ENCODE data around the gene TAC4.
A peak's percentile ranks its signal among the peaks of the same experiment; 100 is the strongest.

The TAC4 gene, protein sequence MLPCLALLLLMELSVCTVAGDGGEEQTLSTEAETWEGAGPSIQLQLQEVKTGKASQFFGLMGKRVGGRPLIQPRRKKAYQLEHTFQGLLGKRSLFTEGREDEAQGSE

DNA sequence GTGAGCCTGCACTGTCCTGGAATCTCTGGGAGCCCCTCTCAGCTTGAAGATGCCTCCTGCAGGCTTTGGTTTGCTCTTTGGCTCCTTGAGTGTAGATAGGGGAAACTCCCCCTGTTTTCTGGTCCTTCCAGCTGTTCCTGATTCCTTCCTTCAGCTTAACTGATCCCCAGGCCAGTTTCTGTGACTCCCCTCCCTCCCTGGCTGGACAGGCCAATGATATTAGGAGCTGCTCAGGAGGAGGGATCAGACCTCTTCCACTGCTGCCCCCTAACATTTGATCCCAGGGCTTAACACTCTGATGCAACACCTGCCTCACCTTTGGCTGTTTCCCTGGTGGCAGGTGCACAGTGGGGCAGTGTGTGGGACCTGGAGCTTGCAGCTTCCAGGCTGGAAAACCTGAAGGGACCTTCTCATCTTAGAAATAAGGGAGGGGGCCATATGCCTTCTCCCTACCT, at the start of gene TAC4:
Gene TAC4 (minus strand): TSS at position 51 of the 455 bp plus-strand sequence. CDS start 52 bp downstream, outside the sequence.
- DNase-seq (ENCODE audit: low read depth): no peak

DNA sequence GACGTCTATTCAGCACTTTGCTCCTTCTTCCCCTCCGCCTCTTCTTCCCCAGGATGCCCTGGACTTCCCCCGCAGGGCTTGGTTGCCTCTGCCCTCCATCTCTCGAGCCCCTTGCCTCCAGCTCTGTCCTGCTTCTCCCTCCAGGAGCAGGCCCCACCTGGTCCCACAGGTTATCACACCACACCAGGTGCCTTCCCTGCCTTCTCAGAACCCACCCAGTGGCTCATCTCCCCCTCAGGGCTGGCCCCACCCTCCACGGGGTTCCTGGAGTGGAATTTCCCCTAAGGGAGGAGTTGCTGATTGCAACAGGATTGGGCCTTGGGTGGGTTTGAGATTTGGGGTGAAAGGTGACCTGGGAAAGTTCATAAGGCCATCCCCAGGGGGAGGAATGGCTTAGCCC, 49.0 kb upstream of the TAC4 start:
- no peak for DNase-seq (ENCODE audit: low read depth)

DNA sequence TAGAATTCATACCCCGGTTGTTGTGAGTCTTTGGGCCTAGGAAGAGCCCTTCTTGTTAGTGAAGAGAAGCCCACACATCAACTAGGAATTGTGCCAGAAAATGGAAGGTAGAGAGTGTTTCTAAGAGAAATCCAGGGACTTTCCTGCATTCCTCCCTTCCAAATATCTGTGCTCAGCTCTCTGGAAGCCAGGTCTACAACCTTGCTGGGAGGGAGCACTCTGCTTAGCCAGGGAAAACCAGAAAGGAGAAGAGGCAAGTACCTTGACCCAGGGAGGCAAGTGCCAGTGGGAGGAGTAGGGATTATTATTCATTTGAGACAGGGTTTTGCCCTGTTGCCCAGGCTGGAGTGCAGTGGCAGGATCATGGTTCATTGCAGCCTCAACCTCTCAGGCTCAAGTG, 48.4 kb upstream of the TAC4 start:
- DNase-seq (ENCODE audit: low read depth): no peak

DNA sequence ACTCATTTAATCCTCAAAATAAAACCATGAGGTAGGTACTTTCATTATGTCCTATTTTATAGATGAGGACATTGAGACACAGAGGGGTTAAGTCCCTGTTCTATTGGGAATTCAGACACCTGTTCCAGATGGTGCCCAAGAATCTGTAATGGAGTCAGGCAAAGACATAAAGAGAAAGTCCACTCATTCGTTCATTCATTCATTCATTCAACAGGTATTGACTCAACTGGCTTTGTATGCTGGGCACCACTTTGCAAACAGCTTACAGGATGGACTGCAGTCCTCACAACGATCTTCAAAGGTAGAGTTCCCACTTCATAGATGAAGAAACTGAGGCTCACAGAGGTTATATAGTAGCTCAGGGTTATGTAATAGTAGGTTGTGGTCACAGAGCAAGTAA, 47.9 kb upstream of the TAC4 start:
- no peak for DNase-seq (ENCODE audit: low read depth)

DNA sequence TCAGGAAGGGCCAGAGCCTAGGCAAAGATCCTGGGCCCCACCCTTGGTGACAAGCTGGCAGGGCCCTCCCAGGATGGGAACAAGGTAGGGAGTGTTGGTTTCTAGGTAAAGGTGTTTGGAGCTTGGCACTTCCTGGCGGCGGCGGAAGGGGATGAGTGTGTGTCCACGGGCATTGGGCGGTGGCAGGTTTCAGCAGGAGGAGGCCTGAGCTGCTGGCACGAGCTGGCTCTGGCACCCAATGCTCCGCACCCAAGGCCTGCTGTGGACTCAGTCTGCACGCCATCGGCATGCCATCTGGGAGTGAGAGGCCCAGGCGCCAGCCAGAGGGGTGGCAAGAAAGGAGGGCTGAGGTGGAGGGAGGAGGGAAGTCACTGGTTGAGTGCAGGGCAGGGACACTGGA, 46.9 kb upstream of the TAC4 start:
- no peak for DNase-seq (ENCODE audit: low read depth)

DNA sequence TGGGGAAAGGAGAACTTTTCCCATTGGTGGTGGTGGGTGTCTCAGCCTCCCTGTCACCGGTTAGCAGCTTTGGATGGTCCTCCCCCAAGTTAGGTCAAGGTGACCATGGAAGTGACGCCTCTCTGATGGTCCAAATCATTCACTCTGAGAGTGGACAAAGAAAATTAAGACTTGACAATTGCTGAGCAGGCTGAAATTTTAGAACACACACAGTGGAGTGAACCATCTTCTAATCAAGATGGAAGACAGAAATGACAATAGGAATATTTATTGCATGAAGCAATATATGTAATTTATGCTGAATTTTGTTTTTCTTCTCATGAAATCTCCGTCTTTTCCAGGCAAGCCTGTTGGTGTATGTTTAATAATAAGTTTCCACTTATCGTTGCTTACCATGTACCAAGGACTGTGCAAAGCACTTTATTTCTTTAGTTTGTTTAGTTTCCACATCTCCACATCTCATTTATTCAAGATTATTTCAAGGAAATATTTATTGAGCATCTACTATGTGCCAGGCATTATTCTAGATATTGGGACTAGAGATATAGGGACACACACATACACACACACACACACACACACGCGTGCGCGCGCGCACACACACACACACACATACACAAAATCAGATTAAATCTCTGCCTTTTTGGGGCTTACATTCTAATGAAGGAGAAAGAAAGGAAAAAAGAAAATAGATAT, 44.0 kb upstream of the TAC4 start:
- DNase-seq (ENCODE audit: low read depth): no peak

DNA sequence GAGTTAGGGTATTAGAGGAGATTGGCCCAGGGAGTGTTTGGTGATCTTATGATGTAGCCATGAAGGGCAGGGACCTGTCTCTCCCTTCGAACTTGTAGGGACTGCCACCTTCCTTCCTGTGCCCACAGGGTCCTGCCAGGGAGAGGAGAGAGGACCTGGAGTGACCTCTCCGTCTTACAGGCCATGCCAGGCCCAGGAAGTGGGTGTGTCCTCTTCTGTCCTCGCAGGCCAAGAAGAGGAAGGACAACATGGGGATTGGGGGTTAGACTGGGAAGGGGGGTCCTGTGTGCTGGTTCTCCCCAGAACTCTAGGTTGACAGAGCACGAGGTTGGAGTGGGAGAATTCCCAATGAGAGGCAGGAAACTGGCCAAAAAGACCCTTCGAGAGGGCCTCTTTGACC, 43.4 kb upstream of the TAC4 start:
- DNase-seq (ENCODE audit: low read depth): no peak

DNA sequence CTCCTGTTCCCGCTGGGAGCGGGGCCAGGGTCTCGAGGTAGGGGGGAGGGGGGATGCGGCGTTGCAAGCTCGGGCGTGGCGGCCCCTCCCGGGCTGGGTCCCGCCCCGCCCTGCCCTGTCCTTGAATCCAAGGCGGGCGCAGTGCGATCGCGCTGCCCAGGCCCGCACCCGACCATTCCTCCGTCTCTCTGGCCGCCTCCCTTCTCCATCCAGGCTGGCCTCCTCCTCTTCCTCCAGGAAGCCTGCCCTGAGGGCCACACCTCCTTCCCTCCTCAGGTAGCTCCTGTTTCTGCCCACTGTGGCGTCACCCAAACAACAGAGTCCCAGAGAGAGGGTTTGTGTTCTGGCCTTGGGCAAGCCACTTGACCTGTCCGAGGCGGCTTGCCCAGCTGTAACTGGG, 43.0 kb upstream of the TAC4 start:
- no peak for DNase-seq (ENCODE audit: low read depth)

DNA sequence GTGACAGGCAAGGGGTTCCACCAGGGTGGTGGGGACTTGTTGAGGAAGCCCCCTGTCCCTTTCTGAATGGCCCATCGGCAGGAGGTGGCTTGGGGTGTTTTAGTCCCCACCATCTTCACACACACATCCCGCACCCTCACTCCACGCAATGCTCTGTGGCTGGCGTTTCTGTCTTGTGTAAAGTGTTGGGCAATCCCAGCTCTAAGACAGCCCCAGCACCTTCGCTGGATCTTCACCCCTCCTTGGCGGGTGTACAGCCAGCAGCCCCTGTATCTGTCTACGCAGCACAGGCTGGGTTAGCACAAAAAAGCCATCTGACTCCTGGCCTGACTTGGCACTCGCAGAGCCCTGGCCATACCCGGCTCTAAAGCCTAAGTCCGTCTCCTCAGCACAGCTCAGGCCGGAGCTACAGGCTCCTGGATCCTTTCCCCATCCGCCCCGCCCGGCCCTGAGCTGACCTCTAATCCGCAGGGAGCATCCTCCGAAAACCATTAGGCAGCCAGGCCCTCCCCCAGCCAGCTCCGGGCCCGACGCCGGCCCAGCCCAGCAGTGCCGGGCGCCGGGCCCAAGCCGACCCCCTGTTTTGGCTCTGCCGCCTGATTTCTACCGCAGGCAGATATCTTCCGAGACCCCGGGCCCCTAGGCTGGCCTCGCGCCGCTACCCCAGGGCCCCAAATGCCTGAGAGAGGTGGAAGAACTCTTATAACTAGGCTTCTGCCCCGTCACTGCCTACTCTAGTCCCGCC, 42.4 kb upstream of the TAC4 start:
- DNase-seq (ENCODE audit: low read depth): no peak

DNA sequence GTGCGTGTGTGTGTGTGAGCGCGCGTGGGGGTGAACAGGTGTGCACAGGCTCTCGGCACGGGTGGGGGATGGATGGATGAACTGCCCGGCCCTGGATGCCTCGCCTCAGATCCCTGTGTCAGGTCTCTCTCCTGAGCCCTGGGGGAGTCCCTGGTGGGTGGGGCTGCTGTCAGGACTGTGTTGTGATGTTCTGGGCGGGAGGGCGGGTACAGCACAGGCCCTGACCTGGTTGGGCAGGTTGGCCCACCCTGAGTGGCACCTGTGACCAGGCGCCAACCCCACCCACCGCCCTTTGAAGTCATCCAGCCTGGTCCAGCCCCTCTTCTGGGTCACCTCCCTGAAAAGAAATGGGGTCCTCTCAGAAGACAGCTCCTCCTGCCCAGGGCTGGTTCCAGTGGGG, 41.6 kb upstream of the TAC4 start:
- no peak for DNase-seq (ENCODE audit: low read depth)

DNA sequence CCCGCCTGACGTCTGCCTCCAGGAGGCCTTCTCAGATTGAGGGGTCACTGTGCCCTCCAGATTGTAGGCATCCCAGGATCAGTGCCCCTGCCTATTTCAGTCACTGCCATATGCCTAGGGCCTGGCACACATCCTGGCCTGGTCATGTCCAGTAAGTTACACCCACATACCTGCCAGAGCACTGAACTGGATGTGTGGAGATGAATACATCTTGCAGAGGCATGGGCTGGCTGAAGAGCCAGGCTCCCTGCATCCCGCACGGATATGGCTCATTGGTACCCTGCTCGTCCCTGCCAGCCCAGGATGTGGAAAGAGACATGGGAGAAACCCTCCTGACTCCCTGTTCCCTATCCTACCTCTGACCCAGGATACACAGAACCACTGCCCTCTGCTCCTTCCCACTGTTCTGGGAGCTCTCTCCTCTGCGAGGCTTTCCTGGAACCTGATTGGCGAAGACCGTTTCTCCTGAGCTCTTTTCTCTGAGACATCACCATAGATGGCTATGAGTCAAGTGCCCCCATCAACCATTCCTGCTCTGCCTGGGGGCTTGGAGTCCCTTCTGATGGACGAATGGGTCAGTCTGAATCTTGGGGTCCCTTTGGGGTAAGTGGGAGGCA, 40.0 kb upstream of the TAC4 start:
- no peak for DNase-seq (ENCODE audit: low read depth)

DNA sequence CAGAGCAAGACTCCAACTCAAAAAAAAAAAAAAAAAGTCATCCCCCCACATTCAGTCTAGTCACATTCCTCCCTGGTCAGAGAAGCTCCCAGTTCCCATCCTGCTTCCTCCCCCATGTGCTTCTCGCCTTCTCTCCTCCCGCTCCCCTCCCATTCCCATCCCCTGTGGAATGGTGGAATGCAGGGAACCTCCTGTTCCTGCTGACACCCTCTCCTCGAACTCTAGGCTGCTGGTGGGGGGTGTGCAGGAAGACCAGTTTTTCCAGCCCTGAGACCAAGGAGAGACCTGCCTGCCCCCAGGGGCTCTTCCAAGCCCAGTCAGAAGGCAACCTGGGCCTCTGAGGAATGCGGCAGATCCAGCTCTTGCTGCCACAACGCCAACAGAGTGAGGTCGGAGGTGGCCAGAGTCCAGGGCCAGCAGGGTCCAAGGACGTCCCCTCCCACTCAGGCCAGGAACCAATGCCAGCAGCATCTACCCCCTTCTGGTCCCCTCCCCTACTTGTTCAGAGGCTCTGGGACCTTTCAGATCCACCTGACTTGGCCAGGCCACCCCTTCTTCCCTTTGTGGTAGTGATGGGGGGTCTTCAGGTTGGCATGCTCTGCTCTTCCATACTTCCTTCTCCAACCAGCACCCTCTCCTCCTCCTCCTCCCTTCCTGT, 39.3 kb upstream of the TAC4 start:
- DNase-seq (ENCODE audit: low read depth): no peak

DNA sequence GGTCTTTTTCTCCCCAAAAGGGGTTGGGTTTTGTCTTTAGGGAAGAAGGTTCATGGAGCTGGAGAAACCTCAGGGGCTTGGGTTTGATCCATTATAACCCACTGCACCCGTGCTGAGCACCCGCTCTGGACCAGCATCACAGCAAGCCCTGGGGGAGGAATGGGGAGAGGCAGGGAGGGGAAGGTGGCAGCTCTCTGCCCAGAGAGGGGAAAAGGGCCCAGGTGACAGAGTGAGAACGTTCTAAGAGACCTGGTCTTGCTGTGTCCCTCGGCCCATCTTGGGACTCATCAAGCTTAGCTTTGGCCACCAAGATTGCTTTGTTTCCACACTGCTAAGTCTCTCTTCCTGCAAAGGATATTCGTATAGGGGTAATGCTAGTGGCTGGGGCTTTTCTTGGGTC, 38.2 kb upstream of the TAC4 start:
- DNase-seq (ENCODE audit: low read depth): no peak

DNA sequence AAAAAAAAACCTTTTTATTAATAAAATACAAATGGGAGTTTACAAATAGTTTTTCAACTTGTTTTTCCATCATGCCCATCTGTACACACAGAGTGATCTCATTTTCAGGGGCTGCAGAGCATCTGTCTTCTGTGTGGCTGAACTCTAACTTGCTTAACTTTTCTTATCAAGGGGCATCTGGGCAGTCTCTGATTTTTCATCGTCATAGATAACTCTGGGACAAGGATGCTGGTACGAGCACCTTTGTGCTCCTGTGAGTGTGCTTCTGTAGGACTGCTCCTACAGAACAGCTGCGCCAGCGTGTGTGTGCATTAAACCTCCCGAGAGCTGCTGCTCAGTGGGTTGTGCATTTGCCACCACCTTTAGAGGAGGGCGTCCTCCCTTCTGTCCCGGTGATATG, 34.6 kb upstream of the TAC4 start:
- DNase-seq (ENCODE audit: low read depth): no peak

DNA sequence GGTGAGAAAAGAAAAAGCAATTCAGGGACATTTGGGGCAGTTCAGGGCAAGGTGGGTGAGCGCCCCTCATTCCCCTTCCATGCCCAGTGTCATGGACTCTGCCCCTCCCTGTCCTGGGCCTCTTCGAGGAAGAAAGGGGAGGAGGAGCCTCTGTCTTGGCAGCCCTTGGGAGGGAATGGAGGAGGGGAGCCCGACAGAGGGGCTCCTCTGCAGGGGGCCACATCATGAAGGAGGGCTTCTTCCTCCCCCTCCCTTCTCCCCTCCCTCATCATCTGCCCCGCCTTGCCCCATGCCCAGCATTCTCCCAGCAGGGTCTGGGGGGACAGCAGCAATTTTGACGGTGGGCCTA, 33.2 kb upstream of the TAC4 start:
- DNase-seq (ENCODE audit: low read depth): no peak

DNA sequence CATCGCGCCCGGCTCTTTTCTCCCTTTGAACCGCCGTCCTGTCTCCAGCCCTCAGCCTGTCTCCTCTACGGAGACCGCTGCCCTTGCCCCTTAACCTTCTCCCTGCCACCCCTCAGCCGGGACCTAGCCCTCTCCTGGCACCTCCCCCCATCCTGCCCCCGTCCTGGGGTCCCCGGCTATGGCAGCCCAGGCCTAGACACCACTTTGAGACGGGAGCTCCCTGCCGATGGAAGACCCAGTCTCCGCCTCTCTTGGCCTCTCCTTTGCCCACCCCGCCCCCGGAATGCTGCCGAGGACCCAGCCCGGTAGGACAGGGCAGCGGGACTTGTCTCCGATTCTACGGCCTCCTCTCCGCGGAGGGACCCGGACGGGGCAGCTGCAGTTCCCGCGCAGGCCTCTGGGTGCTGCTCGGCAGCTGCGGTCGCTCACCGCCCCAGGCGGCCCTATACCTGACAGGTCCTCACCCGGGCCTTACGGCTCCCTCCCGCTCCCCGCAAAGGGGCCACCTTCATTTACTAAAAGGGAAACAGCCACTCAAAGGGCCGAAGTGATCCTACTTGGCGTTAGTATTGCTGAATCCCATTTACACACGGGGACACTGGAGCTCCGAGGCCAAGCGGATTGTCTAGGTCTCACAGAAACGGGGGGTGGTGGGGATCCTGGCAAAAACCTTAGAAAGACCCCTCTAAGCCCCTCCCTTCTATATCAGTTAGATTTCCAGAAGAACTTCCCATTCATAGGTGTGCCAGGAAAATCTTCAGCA, 32.6 kb upstream of the TAC4 start:
- peak; percentile 47 for DNase-seq (ENCODE audit: low read depth)

DNA sequence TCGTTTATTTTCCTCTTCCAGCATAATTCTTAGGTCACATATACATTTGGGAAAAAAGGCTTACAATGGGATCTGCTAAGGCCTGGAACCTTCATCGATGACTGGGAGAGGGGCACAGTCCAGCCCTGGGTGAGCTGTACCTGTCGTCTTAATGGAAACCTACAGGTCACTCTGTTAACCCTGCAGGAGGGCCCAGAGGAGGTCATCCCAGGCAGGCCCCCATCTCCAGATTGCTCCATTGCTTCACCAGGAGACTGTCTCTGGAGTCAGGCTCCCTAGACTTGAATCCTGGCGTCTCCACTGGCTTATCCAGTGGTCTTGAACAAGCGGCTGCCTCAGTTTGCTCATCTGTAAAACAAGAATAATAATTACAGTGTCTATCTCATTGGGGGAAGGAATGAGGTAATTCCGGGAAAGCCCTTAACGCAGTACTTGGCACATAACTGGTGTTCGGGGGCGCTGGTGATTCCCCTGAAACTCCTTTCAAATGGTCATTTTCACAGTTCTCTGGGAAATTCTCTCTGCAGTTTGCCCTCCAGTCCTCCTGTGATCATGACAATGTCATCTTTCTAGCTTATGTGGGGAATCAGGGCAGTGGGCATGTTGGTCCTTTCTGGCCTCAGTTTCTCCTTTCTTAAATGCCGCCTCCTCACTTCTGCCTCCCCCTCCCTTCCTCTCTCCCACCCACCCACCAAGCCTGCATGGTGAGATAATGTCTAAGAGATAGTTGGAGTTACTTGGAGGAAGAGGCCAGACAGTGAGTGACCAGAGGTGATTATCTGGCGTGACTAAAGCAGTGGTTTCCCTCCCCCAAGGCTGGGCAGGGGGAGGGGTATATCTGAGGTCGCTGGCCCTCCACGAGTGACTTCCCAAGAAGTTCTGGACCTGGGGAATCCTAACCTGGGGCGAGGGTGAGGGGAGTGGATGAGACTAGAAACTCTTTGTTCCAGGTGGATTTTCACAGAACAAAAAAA, 31.3 kb upstream of the TAC4 start:
- no peak for DNase-seq (ENCODE audit: low read depth)

DNA sequence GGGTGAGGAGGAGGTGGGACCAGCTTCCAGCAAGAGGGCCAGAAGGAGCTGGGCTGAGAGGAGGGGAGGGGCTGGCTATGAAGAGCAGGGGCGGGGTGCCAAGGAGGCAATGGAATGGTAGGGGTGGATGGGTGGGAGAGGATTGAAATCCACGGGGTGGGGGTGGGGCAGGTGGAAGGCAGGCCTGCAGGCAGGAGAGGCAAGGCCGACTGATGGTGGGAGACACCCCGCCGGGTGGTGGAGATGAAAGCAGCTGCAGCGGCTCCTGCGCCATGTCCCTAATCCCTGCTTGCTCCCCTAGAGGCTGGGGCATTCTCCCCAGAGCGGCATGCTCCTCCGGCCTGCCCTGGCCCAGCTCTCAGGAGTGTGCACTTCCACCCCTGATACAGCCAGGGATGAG, 27.8 kb upstream of the TAC4 start:
- no peak for DNase-seq (ENCODE audit: low read depth)

DNA sequence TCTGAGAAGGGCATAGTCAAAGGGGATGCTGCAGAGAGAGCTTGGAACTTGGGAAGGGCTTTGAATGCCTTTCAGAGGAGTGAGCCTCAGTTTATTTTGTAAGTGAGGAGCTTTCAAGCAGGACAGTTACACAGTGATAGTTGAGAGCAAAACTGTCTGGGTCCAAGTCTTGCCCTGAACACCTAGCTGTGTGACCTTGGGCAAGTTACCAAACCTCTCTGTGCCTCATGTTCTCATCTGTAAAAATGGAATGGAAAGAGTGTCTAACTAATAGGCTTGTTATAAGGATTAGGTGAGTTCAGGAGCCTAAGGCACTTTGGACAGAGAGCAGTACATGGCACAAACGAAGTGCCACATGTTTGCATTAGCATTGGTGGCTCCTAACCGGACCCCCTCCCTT, 27.0 kb upstream of the TAC4 start:
- no peak for DNase-seq (ENCODE audit: low read depth)

DNA sequence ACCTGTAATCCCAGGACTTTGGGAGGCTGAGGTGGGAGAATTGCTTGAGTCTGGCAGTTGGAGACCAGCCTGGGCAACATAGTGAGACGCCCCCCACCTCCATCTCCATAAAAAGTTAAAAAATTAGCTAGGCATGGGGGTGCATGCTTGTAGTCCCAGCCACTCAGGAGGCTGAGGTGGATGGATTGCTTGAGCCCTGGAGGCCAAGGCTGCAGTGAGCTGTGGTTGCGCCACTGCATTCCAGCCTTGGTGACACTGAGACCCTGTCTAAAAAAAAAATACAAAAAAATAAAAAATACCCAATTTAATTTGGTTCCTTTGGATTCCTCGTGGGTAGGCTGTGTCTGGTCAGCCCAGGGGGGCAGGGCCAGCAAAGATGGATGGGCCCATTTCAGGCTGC, 26.1 kb upstream of the TAC4 start:
- DNase-seq (ENCODE audit: low read depth): no peak

DNA sequence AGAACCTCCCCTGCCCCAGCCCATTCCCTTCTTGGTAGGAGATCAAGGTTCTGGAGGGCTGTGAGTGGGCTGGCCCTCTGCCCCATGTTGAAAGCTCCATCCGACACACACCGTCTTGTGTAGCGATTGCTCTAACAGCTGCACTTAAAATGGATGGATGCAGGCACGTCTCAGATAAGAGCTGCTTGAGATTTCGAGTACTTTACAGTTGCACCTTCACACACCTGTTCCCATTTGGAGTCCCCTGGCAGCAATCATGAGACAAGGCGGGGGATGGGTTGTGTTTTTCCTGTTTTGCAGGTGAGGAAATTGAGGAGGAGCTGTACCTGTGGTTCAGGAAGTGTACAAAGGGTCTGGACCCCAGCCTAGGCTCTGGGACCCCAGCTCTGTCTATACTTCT, 25.6 kb upstream of the TAC4 start:
- DNase-seq (ENCODE audit: low read depth): no peak
